COLO829 (cell line): Measurements from ENCODE around the gene C6orf15.
A peak's percentile ranks its signal among the peaks of the same experiment; 100 is the strongest.

Experiments
- DNase-seq: peaks from one replicate; pipeline ENCODE4 v3.0.0; 2012; ENCODE audit warnings: low spot score

C6orf15 gene

GRCh38 chr6:31107052-31107451 lies 5.3 kb downstream of the C6orf15 start:
- DNase-seq = no peak

GRCh38 chr6:31103136-31103535 lies 9.2 kb downstream of the C6orf15 start:
- DNase-seq = no peak

DNA sequence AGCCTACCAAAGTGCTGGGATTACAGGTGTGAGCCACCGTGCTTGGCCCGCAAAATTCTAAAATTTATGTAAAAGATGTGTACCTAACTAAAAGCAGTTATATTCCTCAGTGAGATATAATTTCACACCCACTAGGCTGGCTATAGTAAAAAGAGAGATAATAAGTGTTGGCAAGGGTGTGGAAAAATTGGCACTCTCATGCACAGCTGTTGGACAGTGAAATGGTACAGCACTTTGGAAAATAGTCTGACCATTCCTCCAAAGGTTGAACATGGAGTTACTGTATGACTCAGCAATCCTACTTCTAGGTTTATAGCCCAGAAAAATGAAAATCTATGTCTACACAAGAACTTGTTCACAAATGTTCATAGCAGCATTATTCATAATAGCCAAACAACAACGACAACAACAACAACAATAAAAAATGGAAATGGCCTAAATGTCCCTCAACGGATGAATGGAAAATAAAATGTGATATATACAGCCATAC lies 13.9 kb downstream of the C6orf15 start:
- no peak for DNase-seq

- no peak for DNase-seq
Observed at GRCh38 chr6:31096656-31097055, 15.7 kb downstream of the C6orf15 start.

GRCh38 chr6:31096215-31096614 lies 16.2 kb downstream of the C6orf15 start:
- no peak for DNase-seq

DNA sequence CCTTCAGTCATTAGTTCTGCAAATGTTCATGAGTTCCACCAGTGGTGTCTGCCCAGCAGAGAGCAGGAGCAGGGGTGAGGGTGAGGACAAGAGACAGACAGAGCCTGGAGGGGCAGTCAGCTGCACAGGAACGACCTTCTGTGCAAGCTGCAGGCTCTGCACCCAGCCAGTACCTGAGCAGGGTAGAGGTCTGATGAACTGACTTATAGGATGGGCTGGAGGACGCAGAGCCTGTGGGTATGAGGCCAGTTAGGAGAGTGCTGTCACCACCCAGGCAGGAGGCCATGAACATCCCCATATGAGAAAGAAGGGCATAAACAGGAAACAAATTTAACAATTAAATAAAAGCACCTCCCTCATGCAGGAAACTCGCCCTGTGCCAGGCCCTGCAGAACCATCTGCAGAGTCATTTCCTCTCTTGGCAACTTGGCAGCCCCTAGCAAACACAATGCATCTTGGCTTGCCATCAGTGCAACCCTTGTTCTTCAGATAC lies 17.9 kb downstream of the C6orf15 start:
- no peak for DNase-seq

- DNase-seq = no peak
Observed at GRCh38 chr6:31092769-31093505, 19.4 kb downstream of the C6orf15 start.

DNA sequence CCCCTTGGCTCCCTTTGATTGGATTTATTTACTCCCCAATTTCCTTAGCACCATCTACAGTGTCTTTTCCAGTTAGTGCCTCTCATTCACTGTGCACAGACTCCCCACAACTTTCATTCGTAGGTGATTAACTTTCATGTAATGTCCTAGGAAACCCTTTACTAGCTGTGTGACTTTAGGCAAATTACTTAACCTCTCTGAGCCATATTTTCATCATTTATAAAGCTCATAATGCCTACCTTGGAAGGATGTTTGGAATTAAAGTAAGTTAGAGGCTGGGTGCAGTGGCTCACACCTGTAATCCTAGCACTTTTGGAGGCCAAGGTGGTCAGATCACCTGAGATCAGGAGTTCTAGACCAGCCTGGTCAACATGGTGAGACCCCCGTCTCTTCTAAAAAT lies 20.1 kb downstream of the C6orf15 start:
- DNase-seq = no peak

DNA sequence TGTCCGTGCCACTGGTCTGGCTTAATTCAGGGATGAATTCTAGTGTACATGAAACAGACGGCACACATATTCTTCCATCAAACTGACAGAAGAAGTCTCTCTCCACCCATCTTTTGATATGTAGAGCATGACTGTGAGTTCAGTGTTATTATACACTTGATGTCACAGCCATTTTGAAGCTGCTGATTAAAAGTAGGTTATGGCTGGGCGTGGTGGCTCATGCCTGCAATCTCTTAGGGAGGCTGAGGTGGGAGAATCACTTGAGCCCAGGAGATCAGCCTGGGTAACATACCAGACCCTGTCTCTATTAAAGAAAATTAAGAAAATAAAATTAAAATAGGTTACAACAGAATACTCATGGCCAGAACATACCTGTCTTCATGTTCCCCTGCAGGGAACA lies 20.7 kb downstream of the C6orf15 start:
- no peak for DNase-seq

- no peak for DNase-seq
Observed at GRCh38 chr6:31090973-31091364, 21.4 kb downstream of the C6orf15 start.

GRCh38 chr6:31090275-31090972 lies 22.0 kb downstream of the C6orf15 start:
- no peak for DNase-seq

DNA sequence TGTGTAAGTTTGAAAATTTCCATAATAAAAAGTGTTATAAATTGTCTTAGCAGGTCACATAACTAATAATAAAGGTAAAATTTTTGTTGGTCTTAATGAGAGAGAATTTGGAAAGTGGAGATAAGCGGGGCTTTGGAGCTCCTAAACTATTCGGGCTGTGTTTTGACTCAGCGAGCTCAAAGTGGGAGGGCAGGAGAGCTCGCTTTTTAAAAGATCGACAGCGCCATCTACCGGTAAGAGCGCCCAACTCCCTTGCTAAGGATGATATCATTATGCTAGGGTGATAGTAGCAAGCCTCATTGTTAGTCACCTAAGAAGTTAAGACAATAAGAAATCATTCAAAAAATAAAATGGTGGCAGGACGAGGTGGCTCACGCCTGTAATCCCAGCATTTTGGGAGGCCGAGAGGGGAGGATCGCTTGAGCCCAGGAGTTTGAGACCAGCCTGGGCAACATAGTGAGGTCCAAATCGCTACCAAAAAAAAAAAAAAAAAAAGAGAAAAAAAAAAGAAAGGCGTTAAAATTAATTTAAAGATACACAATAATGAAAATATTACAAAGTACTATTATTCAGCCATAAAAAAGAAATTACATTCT lies 24.8 kb downstream of the C6orf15 start:
- peak; percentile 93 for DNase-seq

- DNase-seq = peak; percentile 63
Observed at GRCh38 chr6:31086788-31087440, 25.5 kb downstream of the C6orf15 start.

- no peak for DNase-seq
Observed at GRCh38 chr6:31083742-31084354, 28.5 kb downstream of the C6orf15 start.

- no peak for DNase-seq
Observed at GRCh38 chr6:31081872-31082271, 30.5 kb downstream of the C6orf15 start.

DNA sequence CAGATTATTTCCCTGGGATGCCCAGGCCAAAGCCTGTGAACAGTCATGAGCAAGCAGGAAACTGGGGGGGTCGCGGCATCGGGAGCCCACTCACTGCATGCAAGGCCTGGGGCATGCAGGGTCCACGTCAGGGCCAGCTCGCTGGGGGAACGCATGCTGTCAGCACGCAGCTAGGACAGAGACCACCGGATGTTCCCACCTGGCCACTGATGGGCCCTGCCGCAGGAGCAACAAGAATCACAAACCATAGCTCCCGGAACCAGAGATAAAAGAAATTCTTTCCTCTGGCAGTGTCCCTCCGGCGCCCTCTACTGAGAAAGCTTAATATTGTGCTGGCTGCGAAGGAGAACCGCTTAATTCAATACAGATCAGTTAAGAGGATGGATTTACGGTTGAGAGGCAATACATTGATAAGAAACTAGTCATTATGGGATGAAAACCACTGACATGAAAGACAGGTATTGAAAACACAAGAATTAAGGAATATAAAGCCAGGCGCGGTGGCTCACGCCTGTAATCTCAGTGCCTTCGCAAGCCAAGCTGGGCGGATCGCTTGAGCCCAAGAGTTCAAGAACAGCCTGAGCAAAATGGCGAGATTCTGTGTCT lies 32.6 kb downstream of the C6orf15 start:
- peak; percentile 74 for DNase-seq

DNA sequence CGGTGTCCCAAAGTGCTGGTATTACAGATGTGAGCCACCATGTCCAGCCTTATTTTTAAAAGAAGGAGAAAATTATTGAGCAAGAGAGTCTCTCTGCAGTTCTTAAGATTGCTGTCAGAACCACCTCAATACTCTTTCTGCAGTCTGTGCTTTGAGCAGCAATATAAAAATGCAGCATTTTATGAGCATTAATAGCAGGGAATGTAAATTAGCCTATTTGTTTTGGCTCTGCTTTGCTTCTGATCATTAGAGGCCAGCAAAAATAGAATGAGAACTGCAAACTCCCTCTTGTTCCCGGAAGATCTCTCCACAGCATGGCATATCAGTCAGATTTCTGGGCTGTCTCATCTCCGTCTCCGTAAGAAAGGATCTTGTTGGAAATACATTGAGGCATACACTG lies 35.8 kb downstream of the C6orf15 start:
- no peak for DNase-seq

DNA sequence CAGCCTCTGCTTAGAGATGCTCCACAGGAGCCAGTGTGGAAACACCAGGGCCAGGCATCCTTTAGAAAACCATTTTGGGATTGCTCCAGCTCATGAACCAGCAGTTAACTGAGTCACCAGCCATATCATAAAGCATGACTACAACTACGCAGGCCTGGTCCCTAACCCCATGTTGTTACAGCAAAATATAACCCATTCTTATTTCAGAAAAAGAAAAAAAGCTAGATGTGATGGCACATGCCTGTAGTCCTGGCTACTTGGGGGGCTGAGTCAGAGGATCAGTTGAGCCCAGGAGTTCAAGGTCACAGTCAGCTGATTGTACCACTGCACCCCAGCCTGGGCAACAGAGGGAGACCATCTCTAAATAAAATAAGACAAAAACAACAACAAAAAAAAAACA lies 36.8 kb downstream of the C6orf15 start:
- DNase-seq = no peak

DNA sequence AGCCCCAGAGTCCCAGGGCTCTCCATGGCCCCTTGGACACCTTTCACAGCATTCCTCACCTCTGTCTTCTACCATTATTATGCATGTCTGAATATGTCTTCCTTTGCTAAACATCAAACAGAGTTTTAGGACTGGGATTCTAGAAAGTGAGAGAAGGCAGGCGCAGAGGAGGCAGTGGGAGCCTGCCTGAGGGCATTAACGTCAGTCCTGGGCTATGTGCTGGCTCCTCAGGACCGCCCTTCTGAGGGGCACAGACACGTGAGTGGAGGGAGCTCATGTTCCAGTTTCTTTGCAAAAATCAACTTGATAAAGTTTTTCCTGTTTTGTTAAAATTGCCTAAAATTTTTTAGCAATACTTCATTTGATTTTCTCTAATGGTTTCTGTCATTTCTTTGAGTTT lies 38.0 kb downstream of the C6orf15 start:
- no peak for DNase-seq

DNA sequence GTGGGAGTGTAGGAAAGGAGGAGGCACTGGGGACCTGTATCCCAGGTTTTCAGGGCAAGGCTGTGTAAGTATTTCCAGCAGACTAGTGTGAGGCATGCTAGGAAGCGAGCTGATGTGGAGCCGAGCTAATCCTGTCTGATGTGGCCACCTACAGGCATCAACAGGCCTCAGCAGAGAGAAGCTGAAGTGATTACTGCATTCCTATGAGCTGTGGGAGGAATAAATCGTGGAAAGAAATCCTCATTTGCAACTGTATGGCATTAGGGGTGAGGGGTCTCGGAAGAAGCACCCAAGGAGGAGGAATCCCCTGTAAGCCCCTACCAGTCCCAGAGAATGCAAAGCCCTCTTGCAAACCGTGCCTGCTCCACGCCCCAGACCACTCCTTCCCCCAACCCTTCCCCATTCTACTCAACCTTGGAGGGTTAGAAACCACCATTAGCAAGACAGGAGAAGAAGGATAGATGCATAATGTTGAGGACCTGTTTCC lies 41.6 kb downstream of the C6orf15 start:
- peak; percentile 61 for DNase-seq

GRCh38 chr6:31068669-31069340 lies 43.6 kb downstream of the C6orf15 start:
- peak; percentile 94 for DNase-seq
